ENCODE data around the gene MSH3. TPM values are rescaled to one million over a fixed set of nuclear protein-coding genes. Genes with fewer than 3 reads are reported as not detected.

The MSH3 gene
- total RNA-seq, 1 donor from 2014 or later, result 13.0 TPM

DNA sequence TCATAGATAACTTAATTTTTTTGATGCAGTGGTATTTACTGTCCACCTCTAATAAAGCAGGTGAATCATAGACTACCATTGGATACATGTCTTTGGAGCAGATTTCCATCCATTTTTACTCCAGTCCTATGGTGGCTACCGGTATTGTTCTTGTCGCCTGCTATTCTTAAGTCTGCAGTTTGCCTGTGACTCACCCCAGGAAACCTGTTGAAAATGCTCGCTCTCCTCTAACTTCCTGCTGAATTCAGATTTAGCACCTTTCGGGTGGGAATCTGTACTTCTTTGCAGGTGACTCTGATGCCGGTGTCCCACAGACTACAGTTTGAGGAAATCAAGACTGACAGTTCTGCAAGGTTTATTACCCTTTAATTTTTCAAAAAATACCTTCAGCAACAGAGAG is 59.2 kb downstream of the MSH3 start:
- peaks cover 7% of the 10 kb centered on the region for H3K36me3 Mint-ChIP-seq (ENCODE audit: low read depth, unreplicated experiment)

DNA sequence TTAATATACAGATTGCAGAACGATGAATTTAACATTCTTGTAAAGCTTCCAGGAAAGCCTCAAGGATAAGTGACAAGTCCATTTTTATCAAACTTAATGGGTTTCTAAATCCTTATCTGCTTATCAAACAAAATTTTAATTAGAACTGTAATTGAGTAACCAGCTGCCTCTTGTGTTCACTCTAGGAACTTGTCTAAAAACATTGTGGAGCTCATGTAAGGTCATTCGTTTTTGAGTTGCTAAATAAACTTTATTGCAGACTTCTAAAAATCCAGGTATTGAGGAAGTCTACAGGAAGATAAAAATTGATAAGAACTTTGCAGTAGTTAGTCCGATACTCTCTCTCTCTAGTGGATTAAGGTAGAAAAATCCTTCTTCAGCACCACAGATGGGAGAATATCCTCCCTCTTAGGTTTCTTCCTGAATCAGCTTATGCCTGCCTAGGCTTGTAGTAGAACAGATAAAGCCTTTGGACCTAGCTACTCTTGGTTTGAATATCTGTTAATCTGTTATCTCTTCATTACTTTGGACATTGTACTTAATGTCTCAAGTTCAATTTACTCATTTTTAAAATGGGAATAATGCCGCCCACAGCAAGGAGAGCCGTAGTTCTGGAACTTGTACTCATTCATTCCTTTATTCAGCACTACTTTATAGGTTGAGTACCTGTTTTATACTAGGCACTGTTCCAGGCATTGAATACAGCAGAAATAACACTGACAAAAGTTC is 60.3 kb downstream of the MSH3 start:
- TF ChIP-seq, protein P1, sequence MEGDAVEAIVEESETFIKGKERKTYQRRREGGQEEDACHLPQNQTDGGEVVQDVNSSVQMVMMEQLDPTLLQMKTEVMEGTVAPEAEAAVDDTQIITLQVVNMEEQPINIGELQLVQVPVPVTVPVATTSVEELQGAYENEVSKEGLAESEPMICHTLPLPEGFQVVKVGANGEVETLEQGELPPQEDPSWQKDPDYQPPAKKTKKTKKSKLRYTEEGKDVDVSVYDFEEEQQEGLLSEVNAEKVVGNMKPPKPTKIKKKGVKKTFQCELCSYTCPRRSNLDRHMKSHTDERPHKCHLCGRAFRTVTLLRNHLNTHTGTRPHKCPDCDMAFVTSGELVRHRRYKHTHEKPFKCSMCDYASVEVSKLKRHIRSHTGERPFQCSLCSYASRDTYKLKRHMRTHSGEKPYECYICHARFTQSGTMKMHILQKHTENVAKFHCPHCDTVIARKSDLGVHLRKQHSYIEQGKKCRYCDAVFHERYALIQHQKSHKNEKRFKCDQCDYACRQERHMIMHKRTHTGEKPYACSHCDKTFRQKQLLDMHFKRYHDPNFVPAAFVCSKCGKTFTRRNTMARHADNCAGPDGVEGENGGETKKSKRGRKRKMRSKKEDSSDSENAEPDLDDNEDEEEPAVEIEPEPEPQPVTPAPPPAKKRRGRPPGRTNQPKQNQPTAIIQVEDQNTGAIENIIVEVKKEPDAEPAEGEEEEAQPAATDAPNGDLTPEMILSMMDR (IDR thresholded peaks at IDR 0.05; ENCODE audit: unreplicated experiment), result no peak
- Mint-ChIP-seq H3K4me1 (ENCODE audit: unreplicated experiment) (peaks cover 7% of the 10 kb centered on the region), H3K27me3 (ENCODE audit: unreplicated experiment) (peaks cover 2% of the 10 kb centered on the region), H3K27ac (ENCODE audit: unreplicated experiment) (no peak overlapping the region), H3K4me3 (ENCODE audit: unreplicated experiment) (no peak overlapping the region), H3K9me3 (ENCODE audit: unreplicated experiment) (no peaks in the 10 kb centered on the region), H3K36me3 (ENCODE audit: low read depth, unreplicated experiment) (peaks cover 10% of the 10 kb centered on the region)
- no peak for DNase-seq (ENCODE audit: low spot score)

More for the DNA sequence above, 59.2 kb downstream of the MSH3 start:
- Mint-ChIP-seq H3K9me3 (ENCODE audit: unreplicated experiment) (no peaks in the 10 kb centered on the region), H3K27ac (ENCODE audit: unreplicated experiment) (no peak overlapping the region), H3K4me3 (ENCODE audit: unreplicated experiment) (no peak overlapping the region), H3K4me1 (ENCODE audit: unreplicated experiment) (peaks cover 7% of the 10 kb centered on the region), H3K27me3 (ENCODE audit: unreplicated experiment) (peaks cover 2% of the 10 kb centered on the region)
- DNase-seq (ENCODE audit: low spot score), result no peak
- TF ChIP-seq, protein P1 (IDR thresholded peaks at IDR 0.05; ENCODE audit: unreplicated experiment), result no peak

DNA sequence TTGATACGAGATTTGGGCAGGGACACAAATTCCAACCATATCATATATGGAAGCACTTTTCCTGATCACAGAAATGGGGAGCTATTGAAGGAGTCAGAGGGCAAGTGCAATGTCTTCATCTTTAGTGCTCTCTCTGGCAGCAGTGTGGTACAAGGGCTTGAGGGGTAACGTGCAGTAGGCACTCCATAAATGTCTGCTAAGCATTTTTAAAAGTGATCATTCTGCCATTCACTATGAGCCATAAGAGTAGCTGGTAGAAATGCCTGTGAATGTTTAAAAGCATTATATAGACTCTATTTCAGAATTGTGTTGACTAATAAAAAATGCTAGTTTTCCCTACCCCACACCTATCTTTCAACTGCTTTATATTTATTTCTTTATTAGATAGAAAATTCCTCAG is 61.4 kb downstream of the MSH3 start:
- Mint-ChIP-seq H3K4me3 (ENCODE audit: unreplicated experiment) (no peak overlapping the region), H3K36me3 (ENCODE audit: low read depth, unreplicated experiment) (peaks cover 18% of the 10 kb centered on the region), H3K4me1 (ENCODE audit: unreplicated experiment) (peaks cover 7% of the 10 kb centered on the region), H3K9me3 (ENCODE audit: unreplicated experiment) (no peaks in the 10 kb centered on the region), H3K27ac (ENCODE audit: unreplicated experiment) (no peak overlapping the region), H3K27me3 (ENCODE audit: unreplicated experiment) (peaks cover 2% of the 10 kb centered on the region)
- TF ChIP-seq, protein P1 (IDR thresholded peaks at IDR 0.05; ENCODE audit: unreplicated experiment), result no peak
- no peak for DNase-seq (ENCODE audit: low spot score)

DNA sequence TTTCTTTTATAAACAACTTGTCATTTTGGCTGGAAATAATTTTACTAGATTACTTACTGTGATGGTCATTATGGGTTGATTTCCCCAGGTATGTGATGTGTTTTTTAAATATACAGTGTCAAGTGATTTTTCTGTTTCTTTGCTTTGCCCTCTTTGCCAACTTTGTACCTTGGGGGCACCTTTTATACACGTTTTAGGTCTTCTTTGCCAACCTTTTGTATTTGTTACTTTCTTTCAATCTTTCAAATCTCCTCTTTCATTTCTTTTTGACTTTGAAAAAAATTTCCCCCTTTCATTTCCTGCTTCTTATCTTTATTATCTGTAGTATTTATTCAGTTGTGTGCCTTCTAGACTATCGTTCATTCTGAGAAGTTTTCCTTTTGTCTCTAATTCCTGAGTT is 65.7 kb downstream of the MSH3 start:
- peaks cover 21% of the 10 kb centered on the region for H3K36me3 Mint-ChIP-seq (ENCODE audit: low read depth, unreplicated experiment)
- no peak overlapping the region for H3K27ac Mint-ChIP-seq (ENCODE audit: unreplicated experiment)
- no peak for DNase-seq (ENCODE audit: low spot score)
- H3K4me3 Mint-ChIP-seq (ENCODE audit: unreplicated experiment), result no peak overlapping the region
- no peaks in the 10 kb centered on the region for H3K9me3 Mint-ChIP-seq (ENCODE audit: unreplicated experiment)
- H3K4me1 Mint-ChIP-seq (ENCODE audit: unreplicated experiment), result no peaks in the 10 kb centered on the region
- TF ChIP-seq, protein P1 (IDR thresholded peaks at IDR 0.05; ENCODE audit: unreplicated experiment), result no peak
- H3K27me3 Mint-ChIP-seq (ENCODE audit: unreplicated experiment), result no peaks in the 10 kb centered on the region

DNA sequence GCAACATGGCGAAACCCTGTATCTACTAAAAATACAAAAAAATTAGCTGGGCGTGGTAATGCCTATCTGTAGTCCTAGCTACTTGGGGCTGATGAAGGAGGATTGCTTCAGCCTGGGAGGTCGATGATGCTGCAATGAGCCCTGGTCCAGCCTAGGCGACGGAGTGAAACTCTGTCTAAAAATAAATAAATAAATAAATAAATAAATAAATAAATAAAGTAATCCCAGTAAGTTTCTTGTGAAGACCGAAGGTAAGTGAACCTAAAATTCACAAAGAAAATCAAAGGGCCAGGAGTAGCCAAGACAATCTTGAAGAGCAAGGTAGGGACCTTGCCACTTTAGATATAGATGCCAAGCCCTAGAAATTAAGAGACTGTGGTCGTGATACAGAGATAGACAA is 68.5 kb downstream of the MSH3 start:
- Mint-ChIP-seq H3K36me3 (ENCODE audit: low read depth, unreplicated experiment) (peaks cover 21% of the 10 kb centered on the region), H3K27me3 (ENCODE audit: unreplicated experiment) (no peaks in the 10 kb centered on the region), H3K4me3 (ENCODE audit: unreplicated experiment) (no peak overlapping the region), H3K27ac (ENCODE audit: unreplicated experiment) (no peak overlapping the region), H3K9me3 (ENCODE audit: unreplicated experiment) (no peaks in the 10 kb centered on the region), H3K4me1 (ENCODE audit: unreplicated experiment) (no peaks in the 10 kb centered on the region)
- DNase-seq (ENCODE audit: low spot score), result no peak
- TF ChIP-seq, protein P1 (IDR thresholded peaks at IDR 0.05; ENCODE audit: unreplicated experiment), result no peak
